ENCODE results near the gene TMEM171. TPM values are rescaled to one million over a fixed set of nuclear protein-coding genes. Genes with fewer than 3 reads are reported as not detected.

TMEM171 gene
- polyA plus RNA-seq, 4 donors, result 3.2 to 5.7 (median 5.2) TPM

- no peak for DNase-seq (ENCODE audit: low read depth in 4 of 4, low spot score in 3 of 4)
These were observed 771 bp upstream of the TMEM171 start for GRCh38 chr5:73119451-73120157.

- DNase-seq (ENCODE audit: low read depth in 4 of 4, low spot score in 3 of 4), result no peak
These were observed 716 bp downstream of the TMEM171 start for GRCh38 chr5:73121119-73121463.

GRCh38 chr5:73122875-73123810, 2.8 kb downstream of the TMEM171 start:
- no peak for DNase-seq (ENCODE audit: low read depth in 4 of 4, low spot score in 3 of 4)

GRCh38 chr5:73125289-73125688, 4.9 kb downstream of the TMEM171 start:
- no peak for DNase-seq (ENCODE audit: low read depth in 4 of 4, low spot score in 3 of 4)

- DNase-seq (ENCODE audit: low read depth in 4 of 4, low spot score in 3 of 4), result no peak
These were observed 6.0 kb downstream of the TMEM171 start for GRCh38 chr5:73126381-73126780.

GRCh38 chr5:73126957-73127356, 6.6 kb downstream of the TMEM171 start:
- DNase-seq (ENCODE audit: low read depth in 4 of 4, low spot score in 3 of 4), result no peak

- no peak for DNase-seq (ENCODE audit: low read depth in 4 of 4, low spot score in 3 of 4)
These were observed 8.8 kb downstream of the TMEM171 start for GRCh38 chr5:73129143-73129542.

- no peak for DNase-seq (ENCODE audit: low read depth in 4 of 4, low spot score in 3 of 4)
These were observed 10.4 kb downstream of the TMEM171 start for GRCh38 chr5:73130811-73131210.

GRCh38 chr5:73131711-73132425, 11.5 kb downstream of the TMEM171 start:
- no peak for DNase-seq (ENCODE audit: low read depth in 4 of 4, low spot score in 3 of 4)

GRCh38 chr5:73132759-73133158, 12.4 kb downstream of the TMEM171 start:
- DNase-seq (ENCODE audit: low read depth in 4 of 4, low spot score in 3 of 4), result no peak

GRCh38 chr5:73135021-73135420, 14.6 kb downstream of the TMEM171 start:
- no peak for DNase-seq (ENCODE audit: low read depth in 4 of 4, low spot score in 3 of 4)

- no peak for DNase-seq (ENCODE audit: low read depth in 4 of 4, low spot score in 3 of 4)
These were observed 15.2 kb downstream of the TMEM171 start for GRCh38 chr5:73135429-73136054.

- no peak for DNase-seq (ENCODE audit: low read depth in 4 of 4, low spot score in 3 of 4)
These were observed 15.7 kb downstream of the TMEM171 start for GRCh38 chr5:73136055-73136562.

GRCh38 chr5:73137563-73138530, 17.5 kb downstream of the TMEM171 start:
- no peak for DNase-seq (ENCODE audit: low read depth in 4 of 4, low spot score in 3 of 4)

GRCh38 chr5:73139485-73139884, 19.1 kb downstream of the TMEM171 start:
- no peak for DNase-seq (ENCODE audit: low read depth in 4 of 4, low spot score in 3 of 4)

GRCh38 chr5:73140801-73141200, 20.4 kb downstream of the TMEM171 start:
- DNase-seq (ENCODE audit: low read depth in 4 of 4, low spot score in 3 of 4), result no peak

GRCh38 chr5:73142035-73142434, 21.7 kb downstream of the TMEM171 start:
- DNase-seq (ENCODE audit: low read depth in 4 of 4, low spot score in 3 of 4), result no peak

GRCh38 chr5:73143716-73144115, 23.3 kb downstream of the TMEM171 start:
- DNase-seq (ENCODE audit: low read depth in 4 of 4, low spot score in 3 of 4), result no peak

GRCh38 chr5:73149540-73149939, 29.2 kb downstream of the TMEM171 start:
- no peak for DNase-seq (ENCODE audit: low read depth in 4 of 4, low spot score in 3 of 4)
